DLD1 (cell line): Measurements from ENCODE around the gene PHYKPL.
"Not testable (repeated sequence)": the region's sequence is repeated elsewhere in the genome, so short reads cannot be mapped to it uniquely, and the experiment has no call there.

Source experiments
- in situ Hi-C: cut with HindIII; loops from 2 replicates; pipeline ENCODE4 v1.10.0; 2017; ENCODE audit warnings: low sequenced_read_pairs

The PHYKPL gene

DNA sequence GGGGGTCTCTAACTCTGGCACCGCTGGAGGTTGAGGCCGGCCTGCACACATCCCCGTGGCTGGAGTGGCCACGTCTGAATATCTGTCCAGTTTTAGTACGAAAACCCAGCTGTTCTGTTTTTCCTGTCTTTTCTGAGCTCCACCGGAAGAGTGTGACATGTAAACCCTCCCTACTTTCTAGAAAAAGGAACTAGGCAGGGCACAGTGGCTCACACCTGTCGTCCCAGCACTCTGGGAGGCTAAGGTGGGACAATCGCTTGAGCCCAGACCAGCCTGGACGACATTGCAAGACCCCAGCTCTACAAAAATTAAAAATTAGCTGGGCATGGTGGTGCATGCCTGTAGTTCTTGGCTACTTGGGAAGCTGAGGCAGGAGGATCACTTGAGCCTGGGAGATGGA is 8.2 kb upstream of the PHYKPL start:
- in situ Hi-C loops = no loop called here

DNA sequence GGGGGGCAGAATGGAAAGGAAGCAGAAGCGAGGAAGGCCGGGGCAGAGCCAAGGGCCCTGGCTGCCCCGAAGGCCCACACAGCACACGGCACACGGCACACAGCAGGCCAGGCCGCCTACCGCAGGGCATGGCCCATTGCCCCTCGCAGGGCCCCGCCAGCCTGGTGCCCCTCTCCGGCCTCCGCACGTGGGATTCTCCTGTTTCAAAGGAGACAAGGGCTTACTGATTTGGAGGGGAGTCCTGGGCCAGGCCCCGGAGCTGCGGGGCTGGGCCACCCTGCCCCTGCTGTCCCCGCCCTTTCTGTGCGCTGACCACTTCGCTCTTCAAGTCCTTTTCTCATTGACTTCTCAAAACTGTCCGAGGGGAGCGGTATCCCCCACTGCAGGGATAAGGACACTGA is 7.7 kb upstream of the PHYKPL start:
- in situ Hi-C loops = no loop called here

DNA sequence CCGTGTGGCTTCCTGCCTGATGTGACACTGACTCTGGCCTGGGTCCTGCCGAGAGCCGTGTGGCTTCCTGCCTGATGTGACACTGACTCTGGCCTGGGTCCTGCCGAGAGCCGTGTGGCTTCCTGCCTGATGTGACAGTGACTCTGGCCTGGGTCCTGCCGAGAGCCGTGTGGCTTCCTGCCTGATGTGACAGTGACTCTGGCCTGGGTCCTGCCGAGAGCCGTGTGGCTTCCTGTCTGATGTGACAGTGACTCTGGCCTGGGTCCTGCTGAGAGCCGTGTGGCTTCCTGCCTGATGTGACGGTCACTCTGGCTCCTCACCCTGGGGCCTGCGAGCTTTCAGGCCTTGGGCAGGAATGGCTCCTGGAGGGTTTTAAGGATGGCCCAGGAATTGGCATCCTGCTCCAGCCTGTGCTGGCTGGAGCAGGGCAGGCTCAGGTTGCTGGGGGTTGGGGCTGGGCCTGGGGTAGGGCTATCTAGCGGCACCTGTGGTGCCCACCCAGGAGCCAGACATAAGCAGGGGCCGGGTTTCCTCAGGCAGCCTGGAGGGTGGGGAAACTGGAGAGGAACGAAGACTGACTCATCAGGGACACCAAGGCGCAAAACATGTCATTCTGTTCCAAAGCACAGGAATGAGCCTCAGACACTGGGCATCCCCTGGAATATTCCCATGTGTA is 7.2 kb upstream of the PHYKPL start:
- in situ Hi-C loops = not testable (repeated sequence)

DNA sequence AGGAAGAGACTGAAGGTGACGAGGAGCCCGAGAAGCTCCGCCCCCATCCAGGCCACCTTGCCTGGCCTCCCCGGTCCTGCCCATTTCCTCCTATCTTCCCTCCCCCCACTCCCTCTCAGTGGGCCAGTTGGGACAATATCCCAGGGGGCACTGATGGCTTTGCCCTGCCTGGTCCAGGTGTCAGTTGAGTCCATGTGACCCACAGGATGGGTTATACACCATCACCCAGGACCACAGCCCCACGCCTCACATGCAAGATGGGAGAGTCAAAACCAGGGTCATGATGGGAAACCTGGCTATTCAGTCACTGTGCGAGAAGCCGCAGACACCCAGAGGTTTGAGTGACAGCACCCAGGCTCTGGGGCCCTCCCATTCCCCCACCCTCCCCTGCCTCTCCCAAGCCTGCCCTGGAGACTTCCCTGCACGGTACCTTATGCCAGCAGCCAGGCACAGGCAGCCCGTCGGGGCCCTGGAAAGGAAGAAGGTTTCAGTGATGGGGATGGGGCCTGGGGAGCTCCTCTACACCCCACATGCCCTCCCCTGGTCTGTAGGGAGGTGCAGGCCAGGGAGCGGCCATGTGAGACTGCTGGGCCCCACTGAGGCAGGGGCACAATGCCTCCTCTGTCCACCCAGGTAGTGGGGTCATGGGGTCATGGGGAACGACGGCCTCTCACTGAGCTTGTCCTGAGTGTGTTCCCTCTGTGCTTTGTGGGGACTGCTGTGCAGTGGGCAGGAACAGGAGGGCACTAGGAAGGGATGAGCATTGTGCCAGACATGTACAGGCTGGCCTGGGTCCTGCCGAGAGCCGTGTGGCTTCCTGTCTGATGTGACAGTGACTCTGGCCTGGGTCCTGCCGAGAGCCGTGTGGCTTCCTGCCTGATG is 6.3 kb upstream of the PHYKPL start:
- in situ Hi-C loops = no loop called here

DNA sequence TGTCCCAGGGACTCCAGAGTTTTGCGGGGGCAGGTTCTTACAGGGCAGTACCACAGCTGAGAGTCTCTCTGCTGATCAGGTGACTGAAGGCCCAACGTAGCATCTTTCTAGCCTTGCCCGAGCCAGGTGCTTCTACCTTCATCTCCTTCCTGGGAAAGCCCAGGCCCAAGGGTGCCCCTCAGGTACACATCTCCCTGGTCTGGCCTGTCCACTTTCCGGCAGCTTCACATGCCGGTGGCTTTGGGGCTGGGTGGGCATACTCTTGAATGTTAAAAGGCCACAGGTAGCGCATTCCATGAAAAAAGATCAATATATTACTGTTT is 5.7 kb upstream of the PHYKPL start:
- in situ Hi-C loops = no loop called here

DNA sequence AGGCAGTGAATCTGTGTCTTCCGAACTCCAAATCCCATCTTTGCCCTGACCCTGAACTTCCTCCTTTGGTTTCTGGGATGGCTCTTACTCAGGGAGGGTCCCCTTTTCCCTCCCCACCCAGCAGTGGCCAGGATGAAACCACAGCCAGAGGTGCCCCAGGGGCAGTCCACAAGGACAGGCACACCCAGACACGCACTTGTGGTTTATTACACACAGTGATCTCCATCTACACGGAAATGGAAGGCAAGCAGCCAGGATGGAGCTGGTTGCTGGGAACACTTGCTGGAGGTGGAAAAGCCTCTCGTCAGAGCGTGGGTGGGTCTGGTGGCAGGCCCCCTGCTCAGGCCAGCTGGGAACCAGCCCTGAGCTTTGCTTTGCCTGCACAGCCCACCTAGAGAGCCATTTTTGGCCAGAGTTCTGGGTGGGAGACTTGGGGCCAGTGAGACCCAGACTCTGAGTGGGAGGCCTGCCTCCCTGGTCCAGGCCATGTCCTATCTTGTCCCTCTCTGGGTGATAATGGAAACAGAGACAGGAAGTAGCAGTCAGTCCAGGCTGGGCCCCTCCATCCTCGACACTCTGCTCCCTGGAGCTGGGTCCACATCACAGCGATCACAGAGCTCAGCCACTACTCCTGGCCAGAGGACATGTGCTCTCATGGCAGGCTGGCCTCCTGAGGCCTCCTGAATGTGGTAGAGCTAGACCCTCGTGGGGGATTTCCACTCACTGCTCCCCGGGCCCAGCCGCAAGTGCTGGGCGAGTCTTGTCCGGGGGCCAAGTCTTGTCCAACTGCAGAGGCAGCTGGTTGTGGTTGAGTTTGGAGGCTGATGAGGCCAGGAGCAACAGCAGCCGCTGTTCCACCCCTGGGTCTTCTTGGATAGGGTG is 5.1 kb upstream of the PHYKPL start:
- in situ Hi-C loops = no loop called here

DNA sequence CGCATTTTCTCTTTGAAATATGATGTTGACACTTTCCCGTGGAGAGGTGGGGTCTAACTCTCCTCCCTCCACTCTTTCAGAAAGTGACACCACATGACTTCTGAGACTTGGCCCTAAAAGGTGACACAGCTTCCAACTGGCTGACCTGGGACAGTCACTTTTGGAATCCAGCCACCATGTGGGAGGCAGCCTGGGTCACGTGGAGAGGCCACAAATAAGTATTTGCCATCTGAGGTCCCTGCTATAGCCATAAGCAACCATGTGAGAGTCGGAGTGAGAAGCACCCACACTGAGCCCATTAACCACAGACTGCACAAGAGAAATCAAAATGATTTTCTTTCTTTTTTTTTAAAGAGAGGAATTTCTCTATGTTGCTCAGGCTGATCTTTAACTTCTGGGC is 4.1 kb upstream of the PHYKPL start:
- in situ Hi-C loops = no loop called here

DNA sequence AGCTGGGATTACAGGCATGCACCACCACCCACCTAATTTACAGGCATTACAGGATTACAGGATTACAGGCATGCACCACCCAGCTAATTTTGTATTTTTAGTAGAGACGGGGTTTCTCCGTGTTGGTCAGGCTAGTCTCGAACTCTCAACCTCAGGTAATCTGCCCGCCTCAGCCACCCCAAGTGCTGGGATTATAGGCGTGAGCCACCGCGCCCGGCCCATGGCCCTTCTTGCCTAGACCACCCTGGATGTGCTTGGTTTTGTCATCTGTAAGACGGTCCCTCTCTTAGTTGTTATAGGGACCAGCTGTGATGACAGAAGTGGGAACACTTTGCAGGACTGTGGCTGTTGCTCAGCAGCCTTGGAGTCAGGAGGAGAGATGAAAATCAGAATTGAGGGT is 3.5 kb upstream of the PHYKPL start:
- in situ Hi-C loops = no loop called here

DNA sequence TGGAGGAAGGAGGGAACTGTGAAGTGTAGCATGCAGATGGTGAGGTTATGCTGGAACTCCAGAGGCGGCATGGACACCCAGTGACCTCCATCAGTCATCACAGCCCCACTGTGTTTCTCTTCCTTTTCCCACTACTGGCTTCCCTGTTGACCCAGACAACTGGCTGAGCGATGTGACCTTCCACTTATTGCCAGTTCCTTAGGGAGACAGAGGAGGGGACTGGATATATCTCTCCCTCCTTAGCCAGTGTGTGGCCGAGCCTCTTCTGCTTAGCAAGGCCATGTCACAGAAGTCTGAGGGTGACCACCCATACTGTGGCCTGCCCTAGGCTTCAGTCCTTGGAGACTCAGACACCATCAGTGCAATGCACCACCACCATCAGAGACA is 3.0 kb upstream of the PHYKPL start:
- in situ Hi-C loops = no loop called here

DNA sequence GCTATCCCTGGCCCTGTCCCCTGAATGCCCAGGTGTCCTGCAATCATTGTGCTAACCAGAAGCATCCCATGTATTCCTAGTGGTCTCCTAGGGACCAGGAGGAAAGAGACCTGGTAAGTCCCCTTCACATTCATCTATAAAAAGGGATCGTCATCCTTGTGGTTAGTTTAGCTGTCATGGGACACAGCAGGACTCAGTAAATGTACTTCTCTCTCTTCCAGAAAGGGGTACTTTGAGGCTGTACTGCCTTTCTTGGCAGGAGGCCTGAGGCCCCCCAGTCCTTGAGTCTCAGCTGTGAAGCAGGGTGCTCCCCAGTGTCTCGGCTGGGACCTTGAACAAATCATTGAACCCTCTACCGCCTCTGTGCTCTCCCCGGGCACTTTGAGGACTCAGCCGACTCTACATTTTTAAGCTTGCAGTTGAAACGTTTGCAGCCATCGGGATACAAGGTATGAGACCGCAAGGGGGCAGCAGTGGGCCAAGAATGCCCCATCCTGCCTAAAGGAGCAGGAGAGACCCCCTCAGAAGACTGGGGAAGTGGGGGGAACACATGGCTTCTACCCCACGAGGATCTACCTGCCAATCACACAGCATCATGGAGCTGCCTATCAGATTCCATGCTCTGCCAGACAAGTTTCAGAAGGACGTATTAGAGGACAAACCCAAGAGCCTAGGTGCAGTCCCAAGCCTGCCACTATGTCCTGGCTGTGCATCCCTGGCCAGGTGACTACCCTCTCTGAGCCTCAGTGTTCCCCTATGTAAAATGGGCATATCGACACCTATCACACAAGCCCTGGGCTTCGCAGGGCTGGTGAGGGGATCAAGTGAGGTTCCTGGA is 2.4 kb upstream of the PHYKPL start:
- in situ Hi-C loops = no loop called here

DNA sequence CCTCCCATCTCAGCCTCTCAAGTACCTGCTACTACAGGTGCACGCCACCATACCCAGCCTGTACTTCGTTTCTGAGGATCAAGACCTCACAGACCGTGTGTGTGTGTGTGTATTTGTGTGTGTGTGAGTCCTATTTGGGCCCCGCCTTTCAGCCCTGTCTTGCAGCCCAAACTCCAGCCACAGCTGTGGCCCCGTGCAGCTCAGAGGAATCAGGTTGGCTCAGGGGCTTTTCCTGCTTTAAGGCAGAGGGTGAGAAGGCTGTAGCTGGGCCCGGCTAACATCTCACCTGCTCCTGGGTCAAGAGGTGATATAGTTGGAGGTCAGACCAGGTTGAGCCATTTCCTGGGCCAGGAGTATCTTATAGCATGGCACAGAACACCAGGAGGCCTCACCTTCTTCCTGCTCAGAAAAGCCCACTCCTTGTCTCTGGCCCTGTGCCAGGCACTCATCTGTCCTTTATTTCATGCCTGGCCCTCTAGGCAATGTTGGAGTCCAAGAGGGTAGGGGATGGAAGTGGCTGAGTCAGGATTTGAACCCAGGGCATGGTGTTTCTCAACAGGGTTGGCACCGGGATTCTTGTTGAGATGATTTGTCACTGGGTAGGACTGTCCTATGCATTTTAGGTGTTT is 1.6 kb upstream of the PHYKPL start:
- in situ Hi-C loops = no loop called here

DNA sequence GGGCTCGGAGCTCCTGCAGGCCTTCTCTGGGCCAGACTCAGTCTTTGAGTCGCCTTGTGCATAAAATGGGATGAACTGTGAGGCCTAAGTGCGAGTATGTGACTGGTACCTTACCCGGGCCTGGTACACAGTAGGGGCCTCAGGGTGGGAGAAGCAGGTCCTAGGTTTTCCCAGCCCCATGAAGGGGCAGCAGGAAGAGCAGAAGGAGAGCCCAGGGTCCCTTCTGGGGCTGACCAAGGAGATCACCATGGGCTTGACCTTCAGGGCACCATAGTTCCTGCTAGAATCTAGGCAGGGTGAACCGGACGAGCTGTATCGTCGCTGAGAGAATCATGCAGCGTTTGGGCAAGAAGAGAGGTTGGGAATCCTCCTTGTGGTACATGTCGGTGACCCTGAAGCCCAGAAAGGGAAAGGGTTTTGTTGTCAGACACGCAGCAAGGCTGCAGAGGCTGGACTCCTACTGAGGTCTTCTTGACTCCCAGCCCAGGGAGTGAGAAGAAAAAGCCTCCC is 373 bp upstream of the PHYKPL start:
- in situ Hi-C loops = no loop called here

DNA sequence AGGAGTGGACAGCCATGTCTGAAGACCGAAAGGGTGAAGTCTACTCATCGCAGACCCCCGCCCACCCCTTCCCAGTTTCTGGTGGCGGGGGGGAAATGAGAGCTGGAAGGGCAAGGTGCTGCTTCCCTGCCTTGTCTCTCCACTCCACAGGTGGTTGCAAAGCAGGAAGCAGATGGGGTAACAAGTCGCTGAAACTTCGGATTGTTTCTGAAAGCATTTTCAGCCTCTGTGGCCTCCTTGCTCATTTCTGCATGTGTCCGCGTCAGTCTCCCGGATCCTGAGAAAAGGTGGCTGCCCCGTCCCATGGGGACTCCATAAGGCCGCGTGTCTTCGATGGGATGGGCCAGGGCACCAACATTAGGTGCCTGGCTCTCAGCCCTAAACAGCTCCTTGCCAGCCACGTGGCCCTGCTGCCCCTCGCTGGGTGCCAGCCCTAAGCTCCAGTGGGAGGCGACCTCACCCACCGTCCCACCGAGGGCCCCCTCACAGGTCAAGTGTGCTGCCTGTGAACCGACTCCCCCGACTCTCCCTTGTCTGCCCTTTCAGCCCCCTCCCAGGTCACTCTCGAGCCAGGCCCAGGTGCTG is 971 bp downstream of the PHYKPL start:
- in situ Hi-C loops = no loop called here

DNA sequence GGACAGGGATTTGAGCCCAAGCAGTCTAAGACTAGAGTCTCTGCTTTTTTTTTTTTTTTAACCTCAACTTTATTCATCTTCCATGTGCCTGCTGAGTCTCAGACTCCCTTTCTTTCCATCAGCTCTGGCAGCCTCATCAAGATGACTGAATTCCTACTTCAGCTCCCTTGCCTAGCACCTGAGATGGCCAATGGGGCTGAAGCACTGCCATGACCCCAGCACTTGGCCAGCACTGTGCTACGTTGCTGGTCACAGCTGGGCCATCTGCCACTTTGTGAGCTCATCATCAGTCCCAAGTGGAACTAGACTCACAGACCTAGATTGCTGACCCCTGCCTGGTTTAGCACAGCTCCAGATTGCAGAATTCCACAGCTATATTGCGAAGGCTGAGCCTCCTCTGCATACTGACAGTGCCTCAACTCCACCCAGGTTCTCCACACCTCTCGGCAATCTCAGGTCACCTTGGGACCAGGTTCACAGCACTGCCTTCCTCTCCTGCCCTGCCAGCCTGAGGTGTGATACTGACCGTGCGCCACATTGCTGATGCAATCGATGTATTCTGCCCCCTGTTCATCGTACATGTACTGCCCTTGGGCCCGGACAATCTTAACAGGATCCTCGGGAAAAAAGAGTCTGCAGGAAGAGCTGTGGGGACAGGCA is 1.6 kb downstream of the PHYKPL start:
- in situ Hi-C loops = no loop called here

DNA sequence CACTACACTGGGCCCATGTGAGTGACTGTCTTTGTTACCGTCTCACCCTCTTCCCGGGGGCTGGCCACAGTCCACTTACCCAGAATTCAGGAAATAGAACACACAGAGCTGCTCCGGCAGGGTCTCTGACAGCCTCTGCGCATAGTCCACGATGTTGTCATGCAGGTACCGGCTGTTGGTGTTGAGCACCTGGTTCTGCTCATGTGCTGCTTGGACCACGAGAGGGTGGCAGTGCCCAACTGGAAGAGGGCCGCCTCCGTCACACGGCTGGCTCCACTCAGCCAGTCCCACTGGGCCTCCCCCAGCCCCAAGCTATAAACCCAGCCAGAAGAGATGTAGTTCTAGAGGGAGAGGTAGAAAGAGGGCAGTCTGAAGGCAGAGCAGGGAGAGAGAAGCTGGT is 2.7 kb downstream of the PHYKPL start:
- in situ Hi-C loops = no loop called here

DNA sequence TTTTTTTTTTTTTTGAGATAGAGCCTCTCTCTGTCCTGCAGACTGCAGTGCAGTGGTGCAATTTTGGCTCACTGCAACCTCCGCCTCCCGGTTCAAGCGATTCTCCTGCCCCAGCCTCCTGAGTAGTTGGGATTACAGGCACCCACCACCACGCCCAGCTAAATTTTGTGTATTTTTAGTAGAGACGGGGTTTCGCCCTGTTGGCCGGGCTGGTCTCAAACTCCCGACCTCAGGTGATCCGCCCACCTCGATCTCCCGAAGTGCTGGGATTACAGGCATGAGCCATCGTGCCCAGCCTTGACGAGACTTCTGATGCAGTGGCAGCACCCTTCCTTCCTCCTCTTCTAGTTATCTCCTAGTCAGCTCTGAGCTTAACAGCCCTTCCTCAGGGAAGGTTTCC is 3.5 kb downstream of the PHYKPL start:
- in situ Hi-C loops = not testable (repeated sequence)

DNA sequence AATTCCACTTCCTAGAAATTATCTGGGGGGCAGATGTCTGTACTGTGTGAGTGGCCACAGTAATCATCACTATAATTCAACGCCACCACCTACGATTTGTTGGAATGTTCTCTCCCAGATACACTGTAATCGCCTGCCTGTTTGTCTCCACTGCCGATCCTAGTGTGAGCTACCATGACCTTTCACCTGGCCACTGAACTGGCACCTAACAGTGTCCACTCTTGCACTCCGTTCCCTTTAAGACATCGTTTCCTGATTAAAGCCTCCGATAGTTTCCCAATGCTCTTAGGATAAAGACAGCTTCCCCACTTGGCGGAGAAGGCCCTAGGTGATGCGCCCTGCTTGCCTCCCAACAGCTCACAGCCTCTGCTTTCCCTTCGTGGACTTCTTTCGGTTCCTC is 4.0 kb downstream of the PHYKPL start:
- in situ Hi-C loops = no loop called here

DNA sequence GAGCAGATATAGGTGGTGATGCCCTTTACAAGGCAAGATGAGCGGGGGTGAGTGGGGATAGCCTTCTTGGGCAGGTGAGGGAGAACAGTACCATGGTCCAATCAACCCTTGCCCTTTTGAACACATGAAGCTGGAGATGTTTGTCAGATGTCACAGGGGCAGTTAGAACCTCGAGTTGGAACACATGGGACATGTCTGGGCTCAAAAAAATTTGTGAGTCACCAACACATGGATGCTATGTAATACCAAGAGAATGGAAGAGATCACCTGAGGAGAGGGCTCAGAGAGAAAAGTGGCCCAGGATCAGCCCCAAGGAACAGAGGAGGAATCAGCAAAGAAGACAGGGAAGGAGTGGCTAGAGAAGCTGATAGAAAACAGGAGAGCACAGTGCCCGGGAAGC is 4.7 kb downstream of the PHYKPL start:
- in situ Hi-C loops = no loop called here

DNA sequence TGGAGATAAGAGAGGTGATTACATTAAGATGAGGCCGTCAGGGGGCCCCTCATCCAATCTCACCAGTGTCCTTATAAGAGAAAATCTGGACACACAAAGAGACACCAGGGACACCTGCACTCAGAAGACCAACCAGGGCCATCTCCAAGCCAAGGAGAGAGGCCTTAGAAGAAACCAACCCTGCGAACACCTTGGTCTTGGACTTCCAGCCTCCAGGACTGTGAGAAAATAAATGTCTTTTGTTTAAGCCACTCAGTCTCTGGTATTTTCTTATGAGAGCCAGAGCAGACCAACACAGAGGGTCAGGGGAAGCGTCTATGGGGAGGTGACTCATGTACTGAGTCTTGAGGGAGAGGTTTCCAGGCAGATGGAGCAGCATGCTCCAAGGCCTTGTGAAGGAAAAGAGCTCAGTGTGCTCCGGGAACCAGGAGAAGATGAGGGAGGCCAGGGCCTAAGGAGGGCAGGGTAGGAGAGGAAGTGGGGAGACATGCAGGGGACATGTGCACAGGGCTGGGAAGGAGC is 5.4 kb downstream of the PHYKPL start:
- in situ Hi-C loops = no loop called here
